MM.1S (cell line): ENCODE results near the gene CCNYL1.

Experiments used
- CTCF ChIP-seq: fragments of 300-600 bp; sonication (generic); IDR thresholded peaks from 2 replicates; pipeline ENCODE4 v1.5.1; 2016; ENCODE audit warnings: antibody characterized with exemption, low read length, mixed read lengths
- EZH2 ChIP-seq: fragments of 300-600 bp; sonication (generic); optimal IDR thresholded peaks from 2 replicates; pipeline ENCODE3; 2017; ENCODE audit warnings: low read depth, mild to moderate bottlenecking, antibody characterized with exemption, low read length, mixed read lengths

- TF ChIP-seq CTCF (no peak), EZH2 (no peak)
Observed at GRCh38 chr2:207720517-207721187, 9.2 kb downstream of the CCNYL1 start.
